Activated T-helper 9 cell treated with anti-CD3 and anti-CD28 coated beads, Interleukin-2, amount 50 U/mL, for 16 hours (primary cell): ENCODE data around the gene ANXA10.
"Not testable (repeated sequence)": the region's sequence is repeated elsewhere in the genome, so short reads cannot be mapped to it uniquely, and the experiment has no call there.

Source experiments
- DNase-seq: peaks from one replicate; pipeline ENCODE4 v3.0.0-alpha.2; 2020; ENCODE audit warnings: low read depth

Gene ANXA10

GRCh38 chr4:168119100-168119499 is 26.8 kb downstream of the ANXA10 start:
- DNase-seq = no peak

GRCh38 chr4:168119890-168120289 is 27.6 kb downstream of the ANXA10 start:
- no peak for DNase-seq

- DNase-seq = no peak
Observed at GRCh38 chr4:168120811-168121210, 28.5 kb downstream of the ANXA10 start.

GRCh38 chr4:168124008-168124641 is 31.8 kb downstream of the ANXA10 start:
- no peak for DNase-seq

GRCh38 chr4:168126952-168127351 is 34.6 kb downstream of the ANXA10 start:
- DNase-seq = no peak

GRCh38 chr4:168128601-168129000 is 36.3 kb downstream of the ANXA10 start:
- no peak for DNase-seq

GRCh38 chr4:168129046-168129772 is 36.9 kb downstream of the ANXA10 start:
- DNase-seq = no peak

GRCh38 chr4:168129802-168130201 is 37.5 kb downstream of the ANXA10 start:
- no peak for DNase-seq

GRCh38 chr4:168131196-168131595 is 38.9 kb downstream of the ANXA10 start:
- DNase-seq = no peak

GRCh38 chr4:168134651-168135050 is 42.3 kb downstream of the ANXA10 start:
- DNase-seq = no peak

GRCh38 chr4:168135860-168136259 is 43.5 kb downstream of the ANXA10 start:
- DNase-seq = not testable (repeated sequence)

GRCh38 chr4:168137695-168138094 is 45.4 kb downstream of the ANXA10 start:
- DNase-seq = not testable (repeated sequence)

GRCh38 chr4:168138143-168138542 is 45.8 kb downstream of the ANXA10 start:
- no peak for DNase-seq

- DNase-seq = no peak
Observed at GRCh38 chr4:168139336-168139735, 47.0 kb downstream of the ANXA10 start.

- no peak for DNase-seq
Observed at GRCh38 chr4:168141733-168142132, 49.4 kb downstream of the ANXA10 start.

GRCh38 chr4:168143601-168144000 is 51.3 kb downstream of the ANXA10 start:
- DNase-seq = no peak

- no peak for DNase-seq
Observed at GRCh38 chr4:168150420-168151050, 58.2 kb downstream of the ANXA10 start.

- DNase-seq = no peak
Observed at GRCh38 chr4:168151327-168151726, 59.0 kb downstream of the ANXA10 start.

GRCh38 chr4:168152837-168153500 is 60.6 kb downstream of the ANXA10 start:
- no peak for DNase-seq

GRCh38 chr4:168153596-168154440 is 61.5 kb downstream of the ANXA10 start:
- peak; percentile 12 for DNase-seq

GRCh38 chr4:168154546-168155277 is 62.4 kb downstream of the ANXA10 start:
- DNase-seq = no peak
